ENCODE data around the gene NOX5. TPM values are rescaled to one million over a fixed set of nuclear protein-coding genes. Genes with fewer than 3 reads are reported as not detected.

The NOX5 gene
- total and polyA plus RNA-seq, 2 of the 13 experiments (the other 11 are each of a cell fraction or from before 2014, with no cell fraction given), result not detected

DNA sequence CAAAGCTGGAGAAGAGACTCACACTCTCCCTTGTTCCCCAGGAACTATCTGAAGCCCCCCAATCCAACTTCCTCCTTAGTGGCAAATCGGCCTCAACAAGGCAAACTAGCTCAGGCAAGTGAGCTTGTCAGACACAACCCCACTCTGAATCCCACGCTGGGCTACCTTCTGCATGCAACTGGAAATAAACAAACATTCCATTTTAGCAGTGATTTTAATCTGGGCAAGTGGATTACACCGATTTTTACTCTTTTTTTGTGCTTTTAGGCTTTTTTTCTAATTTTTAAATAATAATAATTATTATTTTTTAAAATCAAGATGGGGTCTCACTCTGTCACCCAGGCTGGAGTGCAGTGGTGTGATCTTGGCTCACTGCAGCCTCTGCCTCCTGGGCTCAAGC, 2.9 kb upstream of the NOX5 start (continued):
- TF ChIP-seq HMGXB4 (CRISPR knock-in tag; IDR thresholded peaks at IDR 0.05; ENCODE audit: borderline replicate concordance in 1 of 2, low read depth in 1 of 2), result no peak
- no peak for TF ChIP-seq NFE2L2 (IDR thresholded peaks at IDR 0.05; ENCODE audit: low read length)
- TF ChIP-seq CEBPG (CRISPR knock-in tag; IDR thresholded peaks at IDR 0.05), result no peak
- TF ChIP-seq ZNF83 (CRISPR knock-in tag; IDR thresholded peaks at IDR 0.05; ENCODE audit: borderline replicate concordance), result no peak
- TF ChIP-seq REPIN1 (CRISPR knock-in tag; IDR thresholded peaks at IDR 0.05; ENCODE audit: borderline replicate concordance, low read depth), result no peak

- H3K27ac ChIP-seq (ENCODE audit: extremely low read length, insufficient read depth, low read length), result no peak overlapping the region
- H3K27me3 ChIP-seq (ENCODE audit: control insufficient read depth in 1 of 2, insufficient read depth in 2 of 2, low read length in 2 of 2), result peaks cover 0 to 3% of the 10 kb centered on the region in 2 experiments; a peak in 1 of 5 replicates
- H3K4me3 ChIP-seq (replicated peaks in 1 of 3; ENCODE audit: insufficient read depth in 1 of 3, low read depth in 2 of 3, low read length in 3 of 3), result no peak overlapping the region
- H3K9me3 ChIP-seq (ENCODE audit: low read length), result peaks cover 15% of the 10 kb centered on the region
- BruUV-seq (replicated peaks), result no TSS peak
- H2AFZ ChIP-seq (ENCODE audit: low read length), result no peak overlapping the region
- no peak for FAIRE-seq
- DNase-seq (ENCODE audit: low spot score), result no peak
- no peaks in the 10 kb centered on the region for H3K36me3 ChIP-seq (replicated peaks in 1 of 2; ENCODE audit: control insufficient read depth in 1 of 2, insufficient read depth in 2 of 2, low read length in 2 of 2)
- no peak overlapping the region for H3K4me2 ChIP-seq (ENCODE audit: low read depth, low read length)
- in situ Hi-C loops (cut with HindIII; ENCODE audit: extremely low pct_ligation_motif_present, low pct_unique_long_range_greater_than_20kb), result no loop called here
- no peak for ATAC-seq
- intact Hi-C loops (cut with micrococcal nuclease; ENCODE audit: unreplicated experiment), result no loop called here
- H3K9ac ChIP-seq (ENCODE audit: insufficient read depth, low read depth, low read length), result no peak overlapping the region
- H3K79me2 ChIP-seq (ENCODE audit: insufficient read depth, low read length), result no peaks in the 10 kb centered on the region
- CTCF ChIA-PET (ENCODE audit: low intra/inter-chr PET ratio, low total read pairs), result no interaction called here
- H4K20me1 ChIP-seq (ENCODE audit: insufficient read depth, low read length), result no peaks in the 10 kb centered on the region
- POLR2A ChIA-PET, result no interaction called here
- peaks cover 28% of the 10 kb centered on the region for H3K4me1 ChIP-seq (ENCODE audit: insufficient read depth, low read length)
- 39% methylated on average over 5 of the region's 5 CpGs for WGBS (ENCODE audit: low lambda C conversion rate)
- TF ChIP-seq MZF1 (CRISPR knock-in tag; IDR thresholded peaks at IDR 0.05; ENCODE audit: borderline replicate concordance) (no peak), UBTF (CRISPR knock-in tag; IDR thresholded peaks at IDR 0.05) (no peak), ZNF292 (CRISPR knock-in tag; IDR thresholded peaks at IDR 0.05; ENCODE audit: borderline replicate concordance, low read depth) (no peak), ZNF768 (CRISPR knock-in tag; IDR thresholded peaks at IDR 0.05) (no peak), MATR3 (CRISPR knock-in tag; IDR thresholded peaks at IDR 0.05) (no peak), ZNF580 (CRISPR knock-in tag; IDR thresholded peaks at IDR 0.05; ENCODE audit: borderline replicate concordance, low read depth) (no peak), ZNF382 (CRISPR knock-in tag; IDR thresholded peaks at IDR 0.05; ENCODE audit: borderline replicate concordance) (no peak), ZXDC (CRISPR knock-in tag; IDR thresholded peaks at IDR 0.05) (no peak)
- TF ChIP-seq, protein P1, sequence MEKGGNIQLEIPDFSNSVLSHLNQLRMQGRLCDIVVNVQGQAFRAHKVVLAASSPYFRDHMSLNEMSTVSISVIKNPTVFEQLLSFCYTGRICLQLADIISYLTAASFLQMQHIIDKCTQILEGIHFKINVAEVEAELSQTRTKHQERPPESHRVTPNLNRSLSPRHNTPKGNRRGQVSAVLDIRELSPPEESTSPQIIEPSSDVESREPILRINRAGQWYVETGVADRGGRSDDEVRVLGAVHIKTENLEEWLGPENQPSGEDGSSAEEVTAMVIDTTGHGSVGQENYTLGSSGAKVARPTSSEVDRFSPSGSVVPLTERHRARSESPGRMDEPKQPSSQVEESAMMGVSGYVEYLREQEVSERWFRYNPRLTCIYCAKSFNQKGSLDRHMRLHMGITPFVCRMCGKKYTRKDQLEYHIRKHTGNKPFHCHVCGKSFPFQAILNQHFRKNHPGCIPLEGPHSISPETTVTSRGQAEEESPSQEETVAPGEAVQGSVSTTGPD (CRISPR knock-in tag; IDR thresholded peaks at IDR 0.05), result no peak
Measured at GRCh38 chr15:69012761-69013364, 1.6 kb upstream of the NOX5 start.
